ENCODE data around the gene RAD51B. TPM values are rescaled to one million over a fixed set of nuclear protein-coding genes. Genes with fewer than 3 reads are reported as not detected.

The RAD51B gene
- total and polyA plus RNA-seq, 3 donors from 2014 or later, result 5.5 to 22.5 (median 19.1) TPM

DNA sequence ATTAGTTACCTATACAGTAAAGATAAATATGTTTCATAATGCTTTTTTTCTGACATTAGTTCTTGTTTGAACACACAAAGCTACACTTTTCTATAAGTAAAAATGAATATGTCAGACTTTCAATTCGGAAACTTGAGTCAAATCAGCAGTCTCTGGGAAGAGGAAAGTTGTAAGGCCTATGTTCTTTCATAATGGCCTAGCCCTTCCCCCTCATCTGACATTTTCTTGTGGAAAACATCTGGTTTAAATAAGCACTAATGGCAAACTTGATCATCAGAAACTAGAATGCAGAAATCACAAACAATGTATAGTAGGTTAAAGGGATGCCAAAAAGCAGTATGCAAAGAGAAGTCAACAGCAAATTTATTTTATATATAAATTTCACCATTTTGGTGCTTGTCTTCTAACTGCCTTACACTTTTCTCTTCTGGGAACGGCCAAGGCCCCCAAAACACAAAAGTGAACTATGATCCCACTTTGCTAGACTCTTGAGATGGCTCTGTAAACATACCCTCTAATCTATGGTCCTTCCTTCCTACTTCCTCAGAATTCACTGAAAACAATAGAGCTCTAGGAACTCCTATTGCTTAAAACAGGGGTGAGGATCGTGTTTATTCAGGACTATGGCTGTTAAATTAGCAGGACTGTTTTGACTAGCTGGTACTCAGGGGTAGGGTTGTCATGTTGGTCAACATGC lies 444.1 kb downstream of the RAD51B start:
- H3K9me3 ChIP-seq, result no peaks in the 10 kb centered on the region
- intact Hi-C loops (cut with DNase I; ENCODE audit: low total_unique reads), result no loop called here
- H3K4me3 ChIP-seq, result no peak overlapping the region
- 78 to 90% methylated on average over 3 of the region's 3 CpGs for WGBS, 2 donors
- no peak for DNase-seq
- H3K27ac ChIP-seq, result no peak overlapping the region
- no peaks in the 10 kb centered on the region for H3K4me1 ChIP-seq
- H3K36me3 ChIP-seq (ENCODE audit: low read depth, missing control alignments), result no peaks in the 10 kb centered on the region
- no peak for TF ChIP-seq POLR2A (IDR thresholded peaks at IDR 0.05)
- TF ChIP-seq, protein P1, sequence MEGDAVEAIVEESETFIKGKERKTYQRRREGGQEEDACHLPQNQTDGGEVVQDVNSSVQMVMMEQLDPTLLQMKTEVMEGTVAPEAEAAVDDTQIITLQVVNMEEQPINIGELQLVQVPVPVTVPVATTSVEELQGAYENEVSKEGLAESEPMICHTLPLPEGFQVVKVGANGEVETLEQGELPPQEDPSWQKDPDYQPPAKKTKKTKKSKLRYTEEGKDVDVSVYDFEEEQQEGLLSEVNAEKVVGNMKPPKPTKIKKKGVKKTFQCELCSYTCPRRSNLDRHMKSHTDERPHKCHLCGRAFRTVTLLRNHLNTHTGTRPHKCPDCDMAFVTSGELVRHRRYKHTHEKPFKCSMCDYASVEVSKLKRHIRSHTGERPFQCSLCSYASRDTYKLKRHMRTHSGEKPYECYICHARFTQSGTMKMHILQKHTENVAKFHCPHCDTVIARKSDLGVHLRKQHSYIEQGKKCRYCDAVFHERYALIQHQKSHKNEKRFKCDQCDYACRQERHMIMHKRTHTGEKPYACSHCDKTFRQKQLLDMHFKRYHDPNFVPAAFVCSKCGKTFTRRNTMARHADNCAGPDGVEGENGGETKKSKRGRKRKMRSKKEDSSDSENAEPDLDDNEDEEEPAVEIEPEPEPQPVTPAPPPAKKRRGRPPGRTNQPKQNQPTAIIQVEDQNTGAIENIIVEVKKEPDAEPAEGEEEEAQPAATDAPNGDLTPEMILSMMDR (IDR thresholded peaks at IDR 0.05), result no peak
- H3K27me3 ChIP-seq, result no peaks in the 10 kb centered on the region

DNA sequence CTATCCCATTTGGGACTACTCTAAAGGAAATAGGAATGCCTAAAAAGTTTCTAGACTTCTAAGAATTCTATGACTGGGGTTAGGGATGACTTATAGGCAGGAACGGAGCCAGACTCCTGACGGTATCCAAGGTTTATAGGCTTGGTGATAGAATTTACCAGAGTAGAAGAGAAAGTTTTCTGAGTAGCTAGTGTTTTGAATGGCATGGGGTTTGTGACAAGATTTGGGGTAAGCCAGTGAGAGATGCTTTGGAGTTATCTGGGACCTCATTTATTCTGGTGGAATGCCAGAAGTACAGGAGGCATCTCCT lies 444.6 kb downstream of the RAD51B start:
- Histone ChIP-seq H3K36me3 (ENCODE audit: low read depth, missing control alignments) (no peaks in the 10 kb centered on the region), H3K27me3 (no peaks in the 10 kb centered on the region), H3K4me1 (no peaks in the 10 kb centered on the region), H3K9me3 (no peaks in the 10 kb centered on the region), H3K27ac (no peak overlapping the region), H3K4me3 (no peak overlapping the region)
- TF ChIP-seq, protein P1 (IDR thresholded peaks at IDR 0.05), result no peak
- TF ChIP-seq POLR2A (IDR thresholded peaks at IDR 0.05), result no peak
- intact Hi-C loops (cut with DNase I; ENCODE audit: low total_unique reads), result no loop called here
- no peak for DNase-seq
- WGBS, 2 donors, result 94 to 97% methylated on average over 2 of the region's 2 CpGs

DNA sequence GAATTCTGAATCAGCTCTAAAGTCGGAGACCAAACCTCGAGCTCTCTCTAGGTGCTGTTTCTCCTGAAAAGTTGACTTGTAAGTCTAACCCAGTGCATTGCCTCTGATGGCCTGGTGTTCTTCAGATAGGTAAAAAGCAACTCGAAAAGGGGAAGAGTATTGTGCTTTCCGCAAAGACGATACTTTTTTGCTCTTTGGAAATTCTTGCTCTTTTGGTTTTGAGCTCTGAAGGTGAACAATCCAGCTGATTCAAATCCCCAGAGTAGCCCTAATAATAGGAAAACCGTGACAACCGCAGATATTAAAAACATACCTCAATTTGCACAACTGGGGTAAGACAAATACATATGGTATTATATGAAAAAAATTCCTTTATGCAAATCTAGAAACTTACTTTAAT lies 447.4 kb downstream of the RAD51B start:
- no peaks in the 10 kb centered on the region for H3K27me3 ChIP-seq
- H3K4me1 ChIP-seq, result no peaks in the 10 kb centered on the region
- WGBS, 2 donors, result 91 to 93% methylated on average over 7 of the region's 7 CpGs
- intact Hi-C loops (cut with DNase I; ENCODE audit: low total_unique reads), result no loop called here
- H3K4me3 ChIP-seq, result no peak overlapping the region
- no peaks in the 10 kb centered on the region for H3K9me3 ChIP-seq
- H3K27ac ChIP-seq, result no peak overlapping the region
- TF ChIP-seq, protein P1 (IDR thresholded peaks at IDR 0.05), result no peak
- TF ChIP-seq POLR2A (IDR thresholded peaks at IDR 0.05), result no peak
- DNase-seq, result no peak
- H3K36me3 ChIP-seq (ENCODE audit: low read depth, missing control alignments), result no peaks in the 10 kb centered on the region

DNA sequence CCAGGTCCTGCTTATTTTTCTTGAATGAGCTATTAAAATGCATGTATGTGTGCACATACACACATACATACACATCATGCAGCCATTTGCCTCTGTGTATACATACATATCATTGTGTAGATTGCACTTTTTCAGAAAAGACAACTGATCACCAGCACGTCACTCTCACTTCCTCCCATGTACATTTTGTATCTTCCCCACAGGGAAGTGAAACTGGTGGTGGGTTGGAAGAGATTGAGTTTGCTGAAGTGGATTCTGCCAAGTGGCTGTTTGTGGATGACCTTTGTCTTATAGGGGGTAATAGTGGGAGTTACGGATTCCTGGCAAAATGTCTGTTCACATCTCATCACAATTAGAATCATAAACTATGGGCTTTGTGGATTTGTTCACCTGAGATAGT lies 448.6 kb downstream of the RAD51B start:
- no peaks in the 10 kb centered on the region for H3K27me3 ChIP-seq
- no peaks in the 10 kb centered on the region for H3K36me3 ChIP-seq (ENCODE audit: low read depth, missing control alignments)
- intact Hi-C loops (cut with DNase I; ENCODE audit: low total_unique reads), result no loop called here
- H3K27ac ChIP-seq, result no peak overlapping the region
- H3K4me1 ChIP-seq, result no peaks in the 10 kb centered on the region
- no peak for DNase-seq
- H3K4me3 ChIP-seq, result no peak overlapping the region
- WGBS, 2 donors, result 93 to 100% methylated on average over 2 of the region's 2 CpGs
- no peaks in the 10 kb centered on the region for H3K9me3 ChIP-seq
- TF ChIP-seq, protein P1 (IDR thresholded peaks at IDR 0.05), result no peak
- TF ChIP-seq POLR2A (IDR thresholded peaks at IDR 0.05), result no peak

DNA sequence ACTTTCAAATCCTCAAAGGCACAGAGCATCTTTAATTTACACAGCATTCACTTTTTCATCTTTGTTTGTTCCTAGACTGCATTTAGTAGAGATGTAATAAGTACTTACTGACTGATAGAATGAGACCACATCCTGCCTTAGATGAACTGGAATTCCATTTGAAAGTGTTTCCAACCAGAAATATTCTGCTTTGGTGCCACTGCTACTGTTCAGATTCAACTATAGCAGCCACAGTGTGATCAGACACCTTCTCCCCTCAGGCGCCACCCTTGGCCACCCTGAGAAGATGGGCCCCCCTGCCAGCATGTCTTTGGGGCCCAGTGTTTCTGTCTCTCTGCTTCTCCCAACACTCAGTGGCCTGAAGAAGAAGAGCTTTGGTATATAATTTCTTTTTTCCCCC lies 449.1 kb downstream of the RAD51B start:
- no peak overlapping the region for H3K4me3 ChIP-seq
- no peaks in the 10 kb centered on the region for H3K4me1 ChIP-seq
- H3K27ac ChIP-seq, result no peak overlapping the region
- H3K27me3 ChIP-seq, result no peaks in the 10 kb centered on the region
- WGBS, 2 donors, result 100% methylated on average over 1 of the region's 1 CpG
- intact Hi-C loops (cut with DNase I; ENCODE audit: low total_unique reads), result no loop called here
- no peak for TF ChIP-seq POLR2A (IDR thresholded peaks at IDR 0.05)
- TF ChIP-seq, protein P1 (IDR thresholded peaks at IDR 0.05), result no peak
- H3K36me3 ChIP-seq (ENCODE audit: low read depth, missing control alignments), result no peaks in the 10 kb centered on the region
- no peak for DNase-seq
- no peaks in the 10 kb centered on the region for H3K9me3 ChIP-seq
